GM23338 (cell line): ENCODE measurements around the gene COL18A1.

Experiments used
- CREB1 ChIP-seq: fragments of 250-450 bp; sonication (Bioruptor Pico); IDR thresholded peaks from 2 replicates; pipeline ENCODE4 v1.5.0; 2020; ENCODE audit warnings: low read depth, mild to moderate bottlenecking, moderate library complexity
- EZH2 ChIP-seq: fragments of 200-600 bp; sonication (generic); IDR thresholded peaks from one replicate; pipeline ENCODE4 v1.8.0; 2017; ENCODE audit warnings: antibody characterized with exemption, mild to moderate bottlenecking, low read depth; ENCODE audit not compliant: unreplicated experiment
- EZH2phosphoT487 ChIP-seq: fragments of 200-600 bp; sonication (generic); IDR thresholded peaks from one replicate; pipeline ENCODE4 v1.8.1; 2018; ENCODE audit warnings: antibody characterized with exemption; ENCODE audit not compliant: unreplicated experiment
- JUNB ChIP-seq: IDR thresholded peaks from one replicate; pipeline ENCODE4 v1.6.1; 2016; ENCODE audit warnings: antibody characterized with exemption; ENCODE audit not compliant: unreplicated experiment
- NANOG ChIP-seq: IDR thresholded peaks from 2 replicates; pipeline ENCODE4 v1.6.1; 2016; ENCODE audit warnings: antibody characterized with exemption, borderline replicate concordance
- POLR2AphosphoS5 ChIP-seq: IDR thresholded peaks from 2 replicates; pipeline ENCODE4 v1.6.1; 2016; ENCODE audit warnings: antibody characterized with exemption, low read depth
- STAT1 ChIP-seq: IDR thresholded peaks from one replicate; pipeline ENCODE4 v1.6.1; 2016; ENCODE audit warnings: antibody characterized with exemption; ENCODE audit not compliant: unreplicated experiment
- ZNF114 ChIP-seq: fragments of 250-450 bp; sonication (Bioruptor Pico); IDR thresholded peaks from 2 replicates; pipeline ENCODE4 v1.5.0; 2020; ENCODE audit warnings: mild to moderate bottlenecking, moderate library complexity
- ZNF331 ChIP-seq: fragments of 250-450 bp; sonication (Bioruptor Pico); IDR thresholded peaks from 2 replicates; pipeline ENCODE4 v1.5.0; 2020; ENCODE audit warnings: low read depth, mild to moderate bottlenecking, moderate library complexity
- TF ChIP-seq, protein P1 (sequence below), 2 experiments: fragments of 200-600 bp in 1 of 2; sonication (generic) in 1 of 2; conservative IDR thresholded peaks; 2 replicates each; pipeline versions ENCODE4 v1.5.1 to v1.6.1; 2016 to 2017; ENCODE audit warnings: antibody characterized with exemption in 2 of 2, low read depth in 2 of 2, mild to moderate bottlenecking in 2 of 2, moderate library complexity in 1 of 2
- TF ChIP-seq, protein P2 (sequence below): IDR thresholded peaks from one replicate; pipeline ENCODE4 v1.6.1; 2018; ENCODE audit warnings: antibody characterized with exemption; ENCODE audit not compliant: unreplicated experiment
- TF ChIP-seq, protein P3 (sequence below): fragments of 250-450 bp; sonication (Bioruptor Pico); IDR thresholded peaks from 2 replicates; pipeline ENCODE4 v1.5.0; 2020; ENCODE audit warnings: mild to moderate bottlenecking, moderate library complexity
- TF ChIP-seq, protein P4 (sequence below): IDR thresholded peaks from 2 replicates; pipeline ENCODE4 v1.6.1; 2016; ENCODE audit warnings: antibody characterized with exemption

DNA sequence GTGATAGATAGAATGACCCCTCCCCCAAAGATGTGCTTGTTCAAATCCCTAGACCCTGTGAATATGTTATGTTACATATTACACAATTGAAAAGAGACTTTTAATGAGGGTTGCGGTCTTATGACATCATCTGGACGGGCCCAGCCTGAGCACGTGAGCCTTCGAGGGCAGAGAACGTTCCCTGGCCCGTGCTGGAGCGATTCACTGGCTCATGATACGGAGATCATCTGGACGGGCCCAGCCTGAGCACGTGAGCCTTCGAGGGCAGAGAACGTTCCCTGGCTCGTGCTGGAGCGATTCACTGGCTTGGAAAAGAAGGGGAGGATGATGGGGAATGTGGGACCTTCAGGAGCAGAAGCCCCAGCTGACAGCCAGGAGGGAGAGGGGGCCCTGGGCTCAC lies 34.4 kb upstream of the COL18A1 start:
- TF ChIP-seq POLR2AphosphoS5 (no peak), NANOG (no peak), EZH2 (no peak), ZNF331 (no peak), EZH2phosphoT487 (no peak), CREB1 (no peak), JUNB (no peak), STAT1 (no peak), ZNF114 (CRISPR knock-in tag) (no peak)
- TF ChIP-seq, protein P1, sequence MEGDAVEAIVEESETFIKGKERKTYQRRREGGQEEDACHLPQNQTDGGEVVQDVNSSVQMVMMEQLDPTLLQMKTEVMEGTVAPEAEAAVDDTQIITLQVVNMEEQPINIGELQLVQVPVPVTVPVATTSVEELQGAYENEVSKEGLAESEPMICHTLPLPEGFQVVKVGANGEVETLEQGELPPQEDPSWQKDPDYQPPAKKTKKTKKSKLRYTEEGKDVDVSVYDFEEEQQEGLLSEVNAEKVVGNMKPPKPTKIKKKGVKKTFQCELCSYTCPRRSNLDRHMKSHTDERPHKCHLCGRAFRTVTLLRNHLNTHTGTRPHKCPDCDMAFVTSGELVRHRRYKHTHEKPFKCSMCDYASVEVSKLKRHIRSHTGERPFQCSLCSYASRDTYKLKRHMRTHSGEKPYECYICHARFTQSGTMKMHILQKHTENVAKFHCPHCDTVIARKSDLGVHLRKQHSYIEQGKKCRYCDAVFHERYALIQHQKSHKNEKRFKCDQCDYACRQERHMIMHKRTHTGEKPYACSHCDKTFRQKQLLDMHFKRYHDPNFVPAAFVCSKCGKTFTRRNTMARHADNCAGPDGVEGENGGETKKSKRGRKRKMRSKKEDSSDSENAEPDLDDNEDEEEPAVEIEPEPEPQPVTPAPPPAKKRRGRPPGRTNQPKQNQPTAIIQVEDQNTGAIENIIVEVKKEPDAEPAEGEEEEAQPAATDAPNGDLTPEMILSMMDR (conservative IDR thresholded peaks at IDR 0.05; ENCODE audit: low read depth in 2 of 2) = no peak
- TF ChIP-seq, protein P2, sequence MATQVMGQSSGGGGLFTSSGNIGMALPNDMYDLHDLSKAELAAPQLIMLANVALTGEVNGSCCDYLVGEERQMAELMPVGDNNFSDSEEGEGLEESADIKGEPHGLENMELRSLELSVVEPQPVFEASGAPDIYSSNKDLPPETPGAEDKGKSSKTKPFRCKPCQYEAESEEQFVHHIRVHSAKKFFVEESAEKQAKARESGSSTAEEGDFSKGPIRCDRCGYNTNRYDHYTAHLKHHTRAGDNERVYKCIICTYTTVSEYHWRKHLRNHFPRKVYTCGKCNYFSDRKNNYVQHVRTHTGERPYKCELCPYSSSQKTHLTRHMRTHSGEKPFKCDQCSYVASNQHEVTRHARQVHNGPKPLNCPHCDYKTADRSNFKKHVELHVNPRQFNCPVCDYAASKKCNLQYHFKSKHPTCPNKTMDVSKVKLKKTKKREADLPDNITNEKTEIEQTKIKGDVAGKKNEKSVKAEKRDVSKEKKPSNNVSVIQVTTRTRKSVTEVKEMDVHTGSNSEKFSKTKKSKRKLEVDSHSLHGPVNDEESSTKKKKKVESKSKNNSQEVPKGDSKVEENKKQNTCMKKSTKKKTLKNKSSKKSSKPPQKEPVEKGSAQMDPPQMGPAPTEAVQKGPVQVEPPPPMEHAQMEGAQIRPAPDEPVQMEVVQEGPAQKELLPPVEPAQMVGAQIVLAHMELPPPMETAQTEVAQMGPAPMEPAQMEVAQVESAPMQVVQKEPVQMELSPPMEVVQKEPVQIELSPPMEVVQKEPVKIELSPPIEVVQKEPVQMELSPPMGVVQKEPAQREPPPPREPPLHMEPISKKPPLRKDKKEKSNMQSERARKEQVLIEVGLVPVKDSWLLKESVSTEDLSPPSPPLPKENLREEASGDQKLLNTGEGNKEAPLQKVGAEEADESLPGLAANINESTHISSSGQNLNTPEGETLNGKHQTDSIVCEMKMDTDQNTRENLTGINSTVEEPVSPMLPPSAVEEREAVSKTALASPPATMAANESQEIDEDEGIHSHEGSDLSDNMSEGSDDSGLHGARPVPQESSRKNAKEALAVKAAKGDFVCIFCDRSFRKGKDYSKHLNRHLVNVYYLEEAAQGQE = no peak
- TF ChIP-seq, protein P3, sequence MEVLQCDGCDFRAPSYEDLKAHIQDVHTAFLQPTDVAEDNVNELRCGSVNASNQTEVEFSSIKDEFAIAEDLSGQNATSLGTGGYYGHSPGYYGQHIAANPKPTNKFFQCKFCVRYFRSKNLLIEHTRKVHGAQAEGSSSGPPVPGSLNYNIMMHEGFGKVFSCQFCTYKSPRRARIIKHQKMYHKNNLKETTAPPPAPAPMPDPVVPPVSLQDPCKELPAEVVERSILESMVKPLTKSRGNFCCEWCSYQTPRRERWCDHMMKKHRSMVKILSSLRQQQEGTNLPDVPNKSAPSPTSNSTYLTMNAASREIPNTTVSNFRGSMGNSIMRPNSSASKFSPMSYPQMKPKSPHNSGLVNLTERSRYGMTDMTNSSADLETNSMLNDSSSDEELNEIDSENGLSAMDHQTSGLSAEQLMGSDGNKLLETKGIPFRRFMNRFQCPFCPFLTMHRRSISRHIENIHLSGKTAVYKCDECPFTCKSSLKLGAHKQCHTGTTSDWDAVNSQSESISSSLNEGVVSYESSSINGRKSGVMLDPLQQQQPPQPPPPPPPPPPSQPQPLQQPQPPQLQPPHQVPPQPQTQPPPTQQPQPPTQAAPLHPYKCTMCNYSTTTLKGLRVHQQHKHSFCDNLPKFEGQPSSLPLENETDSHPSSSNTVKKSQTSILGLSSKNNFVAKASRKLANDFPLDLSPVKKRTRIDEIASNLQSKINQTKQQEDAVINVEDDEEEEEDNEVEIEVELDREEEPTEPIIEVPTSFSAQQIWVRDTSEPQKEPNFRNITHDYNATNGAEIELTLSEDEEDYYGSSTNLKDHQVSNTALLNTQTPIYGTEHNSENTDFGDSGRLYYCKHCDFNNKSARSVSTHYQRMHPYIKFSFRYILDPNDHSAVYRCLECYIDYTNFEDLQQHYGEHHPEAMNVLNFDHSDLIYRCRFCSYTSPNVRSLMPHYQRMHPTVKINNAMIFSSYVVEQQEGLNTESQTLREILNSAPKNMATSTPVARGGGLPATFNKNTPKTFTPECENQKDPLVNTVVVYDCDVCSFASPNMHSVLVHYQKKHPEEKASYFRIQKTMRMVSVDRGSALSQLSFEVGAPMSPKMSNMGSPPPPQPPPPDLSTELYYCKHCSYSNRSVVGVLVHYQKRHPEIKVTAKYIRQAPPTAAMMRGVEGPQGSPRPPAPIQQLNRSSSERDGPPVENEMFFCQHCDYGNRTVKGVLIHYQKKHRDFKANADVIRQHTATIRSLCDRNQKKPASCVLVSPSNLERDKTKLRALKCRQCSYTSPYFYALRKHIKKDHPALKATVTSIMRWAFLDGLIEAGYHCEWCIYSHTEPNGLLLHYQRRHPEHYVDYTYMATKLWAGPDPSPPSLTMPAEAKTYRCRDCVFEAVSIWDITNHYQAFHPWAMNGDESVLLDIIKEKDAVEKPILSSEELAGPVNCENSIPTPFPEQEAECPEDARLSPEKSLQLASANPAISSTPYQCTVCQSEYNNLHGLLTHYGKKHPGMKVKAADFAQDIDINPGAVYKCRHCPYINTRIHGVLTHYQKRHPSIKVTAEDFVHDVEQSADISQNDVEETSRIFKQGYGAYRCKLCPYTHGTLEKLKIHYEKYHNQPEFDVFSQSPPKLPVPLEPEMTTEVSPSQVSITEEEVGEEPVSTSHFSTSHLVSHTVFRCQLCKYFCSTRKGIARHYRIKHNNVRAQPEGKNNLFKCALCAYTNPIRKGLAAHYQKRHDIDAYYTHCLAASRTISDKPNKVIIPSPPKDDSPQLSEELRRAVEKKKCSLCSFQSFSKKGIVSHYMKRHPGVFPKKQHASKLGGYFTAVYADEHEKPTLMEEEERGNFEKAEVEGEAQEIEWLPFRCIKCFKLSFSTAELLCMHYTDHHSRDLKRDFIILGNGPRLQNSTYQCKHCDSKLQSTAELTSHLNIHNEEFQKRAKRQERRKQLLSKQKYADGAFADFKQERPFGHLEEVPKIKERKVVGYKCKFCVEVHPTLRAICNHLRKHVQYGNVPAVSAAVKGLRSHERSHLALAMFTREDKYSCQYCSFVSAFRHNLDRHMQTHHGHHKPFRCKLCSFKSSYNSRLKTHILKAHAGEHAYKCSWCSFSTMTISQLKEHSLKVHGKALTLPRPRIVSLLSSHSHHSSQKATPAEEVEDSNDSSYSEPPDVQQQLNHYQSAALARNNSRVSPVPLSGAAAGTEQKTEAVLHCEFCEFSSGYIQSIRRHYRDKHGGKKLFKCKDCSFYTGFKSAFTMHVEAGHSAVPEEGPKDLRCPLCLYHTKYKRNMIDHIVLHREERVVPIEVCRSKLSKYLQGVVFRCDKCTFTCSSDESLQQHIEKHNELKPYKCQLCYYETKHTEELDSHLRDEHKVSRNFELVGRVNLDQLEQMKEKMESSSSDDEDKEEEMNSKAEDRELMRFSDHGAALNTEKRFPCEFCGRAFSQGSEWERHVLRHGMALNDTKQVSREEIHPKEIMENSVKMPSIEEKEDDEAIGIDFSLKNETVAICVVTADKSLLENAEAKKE (CRISPR knock-in tag) = no peak
- TF ChIP-seq, protein P4, sequence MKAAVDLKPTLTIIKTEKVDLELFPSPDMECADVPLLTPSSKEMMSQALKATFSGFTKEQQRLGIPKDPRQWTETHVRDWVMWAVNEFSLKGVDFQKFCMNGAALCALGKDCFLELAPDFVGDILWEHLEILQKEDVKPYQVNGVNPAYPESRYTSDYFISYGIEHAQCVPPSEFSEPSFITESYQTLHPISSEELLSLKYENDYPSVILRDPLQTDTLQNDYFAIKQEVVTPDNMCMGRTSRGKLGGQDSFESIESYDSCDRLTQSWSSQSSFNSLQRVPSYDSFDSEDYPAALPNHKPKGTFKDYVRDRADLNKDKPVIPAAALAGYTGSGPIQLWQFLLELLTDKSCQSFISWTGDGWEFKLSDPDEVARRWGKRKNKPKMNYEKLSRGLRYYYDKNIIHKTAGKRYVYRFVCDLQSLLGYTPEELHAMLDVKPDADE = no peak
